NCI-H146 (cell line): ENCODE measurements around the gene PNKD.

ENCODE experiments used
- DNase-seq: peaks from one replicate; lab custom pipeline; 2025; lab: John Stamatoyannopoulos, UW

The PNKD gene

GRCh38 chr2:218269900-218270720, at the start of gene PNKD, which contains the start of gene AAMP:
PNKD (plus strand) TSS chr2:218270519; CDS start chr2:218270536, 17 bp downstream.
AAMP (minus strand) TSS chr2:218270137; CDS start chr2:218270086, 51 bp downstream.
- peak; percentile 97 for DNase-seq

- DNase-seq, result no peak
Measured at GRCh38 chr2:218221000-218221399, 49.3 kb upstream of the PNKD start.

- peak; percentile 37 for DNase-seq
Measured at GRCh38 chr2:218223046-218223445, 47.3 kb upstream of the PNKD start.

- no peak for DNase-seq
Measured at GRCh38 chr2:218224186-218224585, 46.1 kb upstream of the PNKD start.

GRCh38 chr2:218226903-218227302, 43.4 kb upstream of the PNKD start:
- DNase-seq, result no peak

DNA sequence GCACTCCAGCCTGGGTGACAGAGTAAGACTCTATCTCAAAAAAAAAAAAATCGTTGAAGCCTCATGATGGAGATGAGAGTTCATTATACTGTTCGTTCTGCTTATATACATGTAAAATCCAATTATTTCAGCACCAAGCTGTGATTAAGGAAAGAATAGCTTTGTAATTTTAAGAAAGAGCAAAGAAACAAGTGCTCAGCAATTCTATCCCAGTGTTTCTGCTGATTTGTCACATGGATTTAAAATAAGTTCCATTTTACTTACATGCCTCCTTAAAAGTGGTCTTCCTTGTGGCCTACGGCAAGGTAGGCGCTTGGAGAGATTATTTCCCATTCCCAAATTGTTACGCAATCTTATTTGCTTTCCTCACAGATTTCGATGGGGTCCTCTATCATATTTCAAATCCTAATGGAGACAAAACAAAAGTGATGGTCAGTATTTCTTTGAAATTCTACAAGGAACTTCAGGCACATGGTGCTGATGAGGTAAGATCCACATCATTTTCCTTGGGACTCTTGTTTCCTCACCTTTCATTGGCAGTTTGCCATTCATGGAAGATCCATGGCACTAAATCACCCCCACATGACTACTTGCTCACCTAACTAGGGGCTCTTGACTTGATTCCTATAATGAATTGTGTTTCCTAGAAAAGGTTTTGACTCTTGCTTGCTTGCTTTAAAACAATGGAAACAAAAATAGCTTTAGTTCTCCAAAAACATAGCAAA, 41.8 kb upstream of the PNKD start:
- no peak for DNase-seq

DNA sequence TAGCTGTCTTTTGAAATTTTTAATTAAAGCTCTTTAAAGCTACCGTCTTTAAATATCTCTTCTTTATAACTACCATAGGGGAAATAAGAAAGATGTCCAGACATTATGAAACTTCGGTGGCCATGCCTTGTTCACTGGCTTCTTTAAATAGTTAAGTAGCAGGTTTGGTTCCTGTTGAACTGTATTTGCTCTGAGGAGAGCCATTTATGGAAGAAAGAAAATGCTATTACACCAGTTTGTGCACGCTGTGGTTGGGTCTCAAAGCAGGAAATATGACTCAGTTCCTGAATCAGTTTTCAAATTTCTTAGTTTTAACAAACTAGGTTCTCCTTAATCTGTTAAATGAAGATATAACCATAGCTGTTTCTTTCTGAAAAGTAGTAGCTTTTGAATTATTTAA, 41.1 kb upstream of the PNKD start:
- DNase-seq, result no peak

GRCh38 chr2:218229851-218230250, 40.5 kb upstream of the PNKD start:
- DNase-seq, result no peak

- peak; percentile 3 for DNase-seq
Measured at GRCh38 chr2:218230882-218231281, 39.4 kb upstream of the PNKD start.

GRCh38 chr2:218233543-218233942, 36.8 kb upstream of the PNKD start:
- DNase-seq, result no peak

- no peak for DNase-seq
Measured at GRCh38 chr2:218234521-218234920, 35.8 kb upstream of the PNKD start.

GRCh38 chr2:218235017-218235416, 35.3 kb upstream of the PNKD start:
- DNase-seq, result no peak

GRCh38 chr2:218236829-218237228, 33.5 kb upstream of the PNKD start:
- no peak for DNase-seq

DNA sequence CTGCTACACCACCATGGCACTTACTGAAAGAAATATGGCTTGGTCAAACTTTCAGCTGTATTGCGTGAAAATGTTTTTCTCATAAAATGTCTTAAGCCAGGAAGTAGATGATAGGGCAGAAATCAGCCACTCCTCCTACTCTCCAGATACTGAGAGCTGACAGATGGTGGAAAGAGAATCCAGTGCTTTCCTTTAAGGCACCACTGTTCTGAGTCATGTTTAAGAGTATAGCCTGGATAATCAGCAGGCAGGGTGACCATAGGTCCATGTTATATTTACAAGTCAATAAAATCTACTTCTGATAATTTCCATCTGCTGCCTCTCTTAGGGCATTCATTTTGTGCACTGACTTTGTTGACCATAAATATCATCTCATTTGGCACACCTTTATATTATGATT, 31.4 kb upstream of the PNKD start:
- DNase-seq, result no peak

GRCh38 chr2:218244204-218244603, 26.1 kb upstream of the PNKD start:
- DNase-seq, result no peak

DNA sequence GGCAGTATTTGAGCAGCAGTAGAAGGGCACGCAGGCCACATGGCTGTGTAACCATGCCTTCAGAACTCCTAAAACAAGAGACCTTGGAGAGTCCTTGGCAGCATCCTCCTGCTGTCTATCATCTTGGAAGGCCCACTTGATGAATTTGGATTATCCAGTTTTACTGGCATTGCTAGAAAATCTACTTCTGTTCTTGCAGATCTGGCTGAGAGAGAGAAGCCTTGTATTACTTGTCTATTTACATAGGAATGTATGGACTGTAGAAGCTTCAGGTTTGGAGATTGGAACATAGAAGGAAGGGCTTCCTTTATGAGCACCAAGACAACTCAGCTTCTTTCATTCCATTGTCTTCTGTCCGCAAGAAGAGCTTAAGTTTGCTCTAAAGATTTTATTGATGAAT, 25.7 kb upstream of the PNKD start:
- no peak for DNase-seq

- DNase-seq, result no peak
Measured at GRCh38 chr2:218245214-218245613, 25.1 kb upstream of the PNKD start.

GRCh38 chr2:218249691-218250090, 20.6 kb upstream of the PNKD start:
- no peak for DNase-seq

DNA sequence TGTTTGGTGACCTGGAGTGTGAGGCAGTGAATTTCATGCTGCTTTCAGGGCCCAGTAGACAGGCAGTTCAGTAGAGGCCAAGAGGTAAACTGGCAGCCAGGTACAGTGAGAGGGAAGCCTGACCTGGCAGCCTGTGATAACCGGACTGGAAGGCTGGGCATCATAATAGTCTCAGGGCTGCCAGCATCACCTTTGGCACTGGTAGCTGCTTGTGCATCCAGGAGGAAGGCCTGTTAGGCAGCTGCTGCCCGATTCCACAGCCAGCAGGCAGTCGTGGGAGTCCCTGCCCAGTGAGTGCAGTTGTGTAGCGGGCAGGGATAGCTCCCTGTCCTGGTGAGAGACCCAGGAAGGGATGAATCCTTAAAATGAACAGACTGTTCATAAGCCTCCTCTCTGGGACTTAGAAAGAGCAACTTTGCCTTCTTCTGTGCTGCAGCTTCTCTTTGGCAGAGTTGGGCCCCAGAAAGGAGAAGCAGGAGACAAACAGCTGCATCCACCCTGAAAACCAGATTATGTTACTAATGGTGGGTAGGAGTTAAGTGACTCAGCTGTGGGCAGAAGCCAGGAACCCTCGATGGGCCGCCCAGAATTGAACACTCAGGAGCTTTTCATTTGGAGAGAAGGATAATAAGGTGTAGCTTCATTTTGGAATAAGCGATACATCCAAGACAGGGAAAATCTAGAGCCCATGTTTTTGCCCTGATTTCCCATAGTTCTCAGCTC, 17.6 kb upstream of the PNKD start:
- no peak for DNase-seq

- no peak for DNase-seq
Measured at GRCh38 chr2:218253232-218253625, 17.1 kb upstream of the PNKD start.

DNA sequence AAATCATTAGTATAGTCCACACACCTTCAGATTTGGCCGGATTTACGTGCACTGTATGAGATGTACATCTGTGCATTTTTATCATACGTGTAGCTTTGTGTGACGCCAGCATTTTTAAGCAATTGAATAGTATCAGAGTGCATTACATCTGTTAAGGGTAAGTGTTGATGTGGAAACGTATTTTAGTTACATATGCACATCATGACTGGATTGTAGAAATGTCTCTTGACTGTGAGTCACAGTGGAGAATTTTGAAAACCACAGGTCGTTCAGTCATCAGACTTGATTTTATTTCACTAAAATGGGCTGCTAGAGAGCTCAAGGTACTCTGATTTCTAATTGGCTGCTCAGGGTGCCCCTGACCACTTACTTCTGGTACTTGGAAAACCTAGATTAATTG, 14.9 kb upstream of the PNKD start:
- DNase-seq, result no peak

DNA sequence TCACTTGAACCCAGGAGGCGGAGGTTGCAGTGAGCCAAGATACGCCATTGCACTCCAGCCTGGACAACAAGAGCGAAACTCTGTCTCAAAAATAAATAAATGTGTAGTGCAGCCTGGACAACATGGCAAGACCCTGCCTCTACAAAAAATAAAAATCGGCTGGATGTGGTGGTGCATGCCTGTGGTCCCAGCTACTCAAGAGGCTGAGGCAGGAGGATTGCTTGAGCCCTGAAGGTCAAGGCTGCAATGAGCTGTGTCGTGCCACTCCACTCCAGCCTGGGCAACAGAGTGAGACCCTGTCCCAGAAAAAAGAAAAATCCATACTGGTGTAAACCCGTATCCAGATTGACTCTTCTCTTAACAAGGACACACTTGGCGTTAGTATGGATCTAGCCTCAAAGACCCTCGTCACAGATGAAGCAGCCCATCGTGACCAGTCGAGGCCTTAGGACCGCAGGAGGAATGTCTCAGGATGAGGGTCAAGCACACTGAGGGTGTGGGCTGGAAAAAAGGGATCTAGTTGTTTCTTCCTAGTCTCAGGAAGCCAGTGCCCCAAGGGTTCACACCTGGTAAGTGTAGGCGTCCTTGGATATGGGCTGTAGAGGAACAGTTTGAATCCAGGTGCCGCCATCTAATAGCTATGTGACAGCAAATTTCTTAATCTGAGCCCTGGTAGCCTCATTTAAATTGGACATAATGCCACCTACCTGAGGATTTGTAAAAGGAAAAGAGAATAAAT, 13.5 kb upstream of the PNKD start:
- no peak for DNase-seq
